T-helper 1 cell (primary cell): ENCODE results near the gene SENP8.
"Not testable (repeated sequence)": the region's sequence is repeated elsewhere in the genome, so short reads cannot be mapped to it uniquely, and the experiment has no call there.

ENCODE experiments used
- DNase-seq, 5 donors: peaks; one replicate each; pipeline ENCODE4 v3.0.0-alpha.2; 2012 to 2020

SENP8 gene

DNA sequence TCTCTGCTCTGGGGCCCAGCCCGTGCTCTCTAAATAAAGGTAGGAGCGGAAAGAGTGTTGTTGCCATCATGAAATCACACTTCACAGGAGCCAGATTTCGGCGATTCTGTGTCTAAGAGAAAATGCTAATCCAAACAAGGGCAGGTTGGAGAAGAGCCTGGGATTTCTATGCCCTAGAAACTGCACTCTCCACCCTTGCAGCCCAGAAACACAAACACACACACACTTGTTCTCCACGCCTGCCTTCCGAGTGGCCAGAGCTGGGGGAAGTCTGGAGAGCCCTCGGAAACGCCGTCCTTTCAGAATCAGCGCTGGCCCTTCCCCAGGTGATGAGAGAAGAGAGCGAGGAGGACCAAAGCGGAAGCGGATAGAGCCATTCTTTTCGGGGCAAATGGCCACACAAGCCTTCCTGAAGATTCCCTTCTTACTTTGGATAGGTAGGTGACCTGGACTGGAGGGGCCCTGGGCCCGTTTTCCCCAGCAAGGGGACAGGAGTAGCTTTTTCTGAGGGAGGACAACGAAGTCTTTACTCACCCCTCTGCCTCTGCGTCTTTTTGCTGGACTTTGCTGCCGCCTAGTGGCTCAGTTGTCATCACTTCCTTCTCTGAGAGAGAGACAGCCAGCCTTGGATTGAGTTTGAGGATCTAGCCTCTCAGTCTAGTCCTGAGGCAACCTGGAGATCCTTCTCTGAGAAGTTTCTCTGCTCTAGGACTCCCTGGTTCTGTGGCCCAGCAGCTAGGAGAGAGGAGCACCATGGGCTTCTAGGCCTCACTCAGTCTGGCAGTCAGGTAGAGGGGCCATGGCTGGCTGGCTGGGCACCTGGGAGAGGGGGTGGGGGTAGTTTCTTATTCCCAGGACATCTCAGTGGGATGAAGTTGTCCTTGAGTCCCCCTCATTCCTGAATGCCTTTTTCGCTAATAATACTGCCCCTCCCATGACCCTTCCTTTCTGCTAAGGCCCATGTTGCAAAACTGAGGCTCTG lies 37.7 kb downstream of the SENP8 start:
- peak; percentile 40 to 77 (median 65) for DNase-seq

DNA sequence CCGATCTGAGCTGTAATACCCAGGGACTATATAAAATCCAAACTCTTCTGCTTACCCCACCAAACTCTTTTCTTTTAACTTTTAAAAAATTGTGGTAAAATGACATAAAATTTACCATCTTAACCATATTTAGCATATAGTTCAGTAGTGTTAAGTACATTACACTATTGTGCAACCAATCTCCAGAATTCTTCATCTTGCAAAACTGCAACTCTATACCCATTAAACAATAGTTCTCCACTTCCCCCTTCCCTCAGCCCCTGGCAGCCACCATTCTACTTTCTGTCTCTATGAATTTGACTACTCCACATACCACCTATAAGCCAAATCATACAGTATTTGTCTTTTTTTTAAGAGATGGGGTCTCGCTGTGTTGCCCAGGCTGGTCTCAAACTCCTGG lies 38.7 kb downstream of the SENP8 start:
- DNase-seq: no peak

DNA sequence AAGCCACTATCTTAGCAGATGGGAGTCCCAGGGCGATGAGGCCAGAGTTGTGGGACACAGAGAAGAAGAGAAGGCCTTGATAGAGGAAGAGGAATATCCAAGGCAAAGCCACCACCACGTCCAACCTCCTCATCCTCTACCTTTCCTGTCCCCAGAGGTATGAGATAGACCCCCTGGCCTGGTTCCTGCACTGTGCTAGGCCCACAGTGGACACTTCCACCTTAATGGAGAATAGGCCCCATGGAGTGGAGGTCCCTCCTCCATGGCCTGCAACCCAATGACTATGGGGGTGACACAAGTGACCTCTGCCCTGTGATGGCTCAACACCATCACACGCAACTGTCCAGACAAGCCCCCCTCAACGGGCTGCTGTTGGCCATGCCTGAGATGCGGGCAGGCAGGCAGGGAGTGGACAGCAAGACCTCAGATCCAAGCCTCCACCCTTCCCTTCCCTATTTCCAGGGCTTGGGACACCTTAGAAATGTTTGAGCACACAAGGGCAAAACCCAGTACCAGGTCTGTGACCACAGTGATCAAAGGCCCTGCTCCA lies 42.6 kb downstream of the SENP8 start:
- no peak for DNase-seq

DNA sequence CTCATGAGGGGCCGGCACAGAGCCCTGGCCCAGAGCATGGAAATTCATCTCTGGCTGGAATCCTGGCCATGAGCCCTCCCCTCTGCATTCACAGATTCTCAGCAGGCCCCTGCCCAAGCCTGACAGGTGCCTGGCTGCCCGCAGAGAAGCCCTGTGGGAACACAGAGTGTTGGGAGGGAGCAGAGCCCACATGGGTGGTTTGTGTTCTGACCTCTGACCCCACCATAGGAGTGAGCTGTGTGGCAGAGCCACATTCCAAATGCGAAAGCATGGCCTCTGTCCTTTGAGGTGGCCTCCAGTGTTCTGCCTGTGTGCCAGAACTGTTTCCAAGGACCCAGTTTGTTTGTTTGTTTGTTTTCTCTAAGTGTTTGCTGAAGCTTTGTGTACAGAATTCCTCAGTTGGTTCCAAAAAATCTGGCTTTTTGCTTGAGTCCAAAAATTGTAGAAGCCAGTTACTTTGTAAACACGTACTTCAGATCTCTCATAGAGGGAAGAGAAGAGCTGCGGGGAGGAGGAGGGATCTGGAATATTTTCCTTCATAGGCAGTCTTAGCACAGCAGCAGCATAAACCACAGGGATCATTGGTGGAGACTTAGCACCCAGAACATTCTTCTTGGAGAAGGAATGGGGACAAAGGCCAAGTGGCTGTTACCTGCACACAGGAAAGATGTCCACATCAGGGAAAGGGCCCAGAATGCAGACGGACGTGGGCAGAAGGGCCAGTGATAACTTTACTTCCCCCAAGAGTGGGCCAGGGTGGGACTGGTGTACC lies 43.3 kb downstream of the SENP8 start:
- DNase-seq: no peak

DNA sequence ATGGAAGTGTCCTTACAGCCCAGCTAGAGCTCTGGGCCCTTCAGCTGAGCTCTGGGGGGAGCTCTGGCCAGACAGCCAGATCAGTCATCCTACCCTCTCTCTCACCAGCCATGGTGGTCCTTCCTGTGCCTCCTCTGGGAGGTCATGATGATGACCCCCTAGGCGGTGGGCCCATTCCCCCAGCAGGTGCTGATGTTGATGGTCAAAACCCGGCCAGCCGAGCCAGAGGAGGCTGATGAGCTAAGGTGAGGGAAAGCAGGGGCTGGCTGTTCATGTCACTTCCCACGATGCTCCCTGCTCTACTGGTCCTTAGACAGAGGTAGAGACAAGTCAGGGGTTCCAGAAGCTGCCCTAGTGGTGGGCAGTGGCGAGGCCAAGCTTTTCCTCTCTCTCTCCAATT lies 44.4 kb downstream of the SENP8 start:
- no peak for DNase-seq

DNA sequence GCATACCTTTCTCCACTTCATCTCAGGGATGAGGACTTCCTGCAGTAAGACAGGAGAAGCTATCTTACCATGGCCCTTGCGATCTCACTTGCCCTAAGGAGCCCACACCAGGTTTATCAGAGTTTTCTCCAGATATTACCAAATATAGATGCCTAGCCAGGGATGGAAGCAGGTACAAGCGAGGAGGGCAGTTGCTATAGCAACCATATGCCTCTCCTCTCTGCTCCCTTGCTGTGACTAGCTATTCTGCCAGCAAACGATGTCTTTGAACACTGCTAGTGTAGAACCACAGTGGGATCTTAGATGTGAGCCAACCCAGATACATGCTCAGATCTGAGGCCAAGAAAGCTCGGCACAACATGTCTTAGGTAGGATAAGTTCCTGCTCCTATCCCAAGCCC lies 45.5 kb downstream of the SENP8 start:
- no peak for DNase-seq

DNA sequence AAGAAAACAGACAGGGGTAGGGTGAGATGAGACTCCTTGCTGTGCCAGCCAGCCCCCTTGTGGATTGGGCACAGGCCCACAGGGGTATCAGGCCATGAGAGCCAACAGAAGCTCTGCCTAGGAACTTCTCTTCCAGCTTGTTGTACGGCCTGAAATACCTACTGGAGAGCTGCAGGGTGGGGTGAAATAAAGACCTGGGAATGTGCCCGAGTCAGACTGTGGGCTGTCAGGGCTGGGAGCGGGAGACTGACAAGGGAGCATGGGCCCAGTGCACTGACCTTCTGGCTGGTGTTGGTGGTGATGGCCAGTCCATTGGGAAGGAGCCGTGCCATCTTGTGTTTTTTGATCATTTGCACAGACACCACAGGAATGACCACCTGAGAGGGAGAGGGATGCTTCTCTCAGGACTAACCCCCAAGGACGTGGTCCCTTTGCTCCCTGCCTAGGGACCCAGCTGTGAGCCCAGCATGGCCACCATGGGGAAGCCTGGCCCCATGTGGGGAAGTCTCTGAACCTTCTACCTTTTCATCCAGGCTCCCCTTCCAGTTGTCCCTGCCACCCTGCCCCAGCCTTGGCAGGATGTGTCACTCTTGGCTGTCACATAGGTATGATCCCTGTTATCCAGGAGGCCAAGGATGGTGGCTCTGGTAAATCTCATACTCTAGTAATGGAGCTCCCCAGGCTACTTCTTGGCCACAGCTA lies 48.7 kb downstream of the SENP8 start:
- no peak for DNase-seq

DNA sequence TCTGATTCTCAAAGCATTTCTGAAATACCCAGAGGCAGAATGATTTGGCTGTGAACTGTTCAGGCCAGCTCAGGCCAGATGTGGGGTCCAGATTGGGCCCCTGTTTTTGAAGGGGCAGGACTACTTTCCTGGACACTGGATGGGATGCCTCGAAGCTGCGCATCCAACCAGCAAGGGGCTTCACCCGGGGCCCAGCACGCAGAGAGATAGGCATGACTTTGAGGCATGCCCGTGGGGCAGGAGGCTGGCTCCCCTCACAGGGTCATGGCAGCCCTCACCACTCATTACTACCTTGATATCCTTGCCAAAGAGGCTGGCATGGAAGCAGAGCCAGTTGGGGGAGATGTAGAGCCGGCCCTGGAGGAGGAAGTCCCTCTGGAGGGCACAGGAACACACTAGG lies 49.2 kb downstream of the SENP8 start:
- no peak for DNase-seq

DNA sequence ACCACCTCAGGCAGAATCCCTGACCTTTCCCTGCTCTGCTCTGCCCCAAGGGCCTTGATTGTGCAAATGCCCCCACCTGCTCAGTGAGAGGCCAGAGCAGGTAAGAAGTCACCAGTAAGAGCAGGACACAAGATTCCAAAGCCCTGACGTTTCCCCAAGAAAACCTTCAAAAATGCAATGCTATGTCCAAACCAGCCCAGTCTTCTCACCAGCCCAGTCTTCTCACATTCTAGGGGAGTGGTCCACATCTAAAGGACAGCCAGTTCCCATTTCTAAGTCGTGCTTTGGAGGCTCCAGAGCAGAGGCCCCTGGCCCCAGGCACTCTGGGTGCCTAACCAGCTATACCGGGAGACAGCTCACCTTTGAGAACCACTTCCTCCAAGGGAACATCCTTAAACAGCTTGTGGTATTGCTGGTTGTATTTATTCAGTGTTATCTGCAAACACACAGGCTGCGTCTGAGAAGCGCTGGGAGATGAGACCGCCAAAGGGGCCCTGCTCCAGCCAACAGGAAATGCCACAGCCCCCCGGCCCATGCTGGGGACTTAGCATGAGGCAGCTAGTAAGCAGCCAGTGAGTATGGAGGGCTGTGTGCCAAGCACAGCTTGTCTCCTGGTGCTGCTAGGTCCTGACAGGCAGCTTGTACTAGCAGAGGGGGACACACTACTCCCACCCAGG lies 50.1 kb downstream of the SENP8 start:
- DNase-seq: peak in 1 of 5 donors; percentile 6

DNA sequence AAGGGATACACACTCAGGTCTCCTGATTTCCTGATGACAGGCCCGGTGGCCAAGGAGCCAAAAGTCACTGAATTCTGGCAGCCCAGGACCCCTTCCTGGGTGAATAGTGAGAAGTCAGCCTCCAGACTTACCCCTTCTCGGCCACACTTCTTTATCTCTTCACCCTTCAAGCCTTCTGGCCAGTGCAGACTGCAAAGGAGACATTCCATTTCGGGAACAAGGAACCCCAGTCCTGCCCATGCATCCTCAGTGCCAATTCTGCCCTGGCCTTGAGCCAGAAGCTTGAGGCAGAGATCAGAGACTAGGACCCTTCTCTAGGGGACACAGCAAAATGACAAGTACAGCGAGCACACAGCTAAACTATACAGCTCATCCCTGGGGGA lies 50.6 kb downstream of the SENP8 start:
- DNase-seq: no peak

DNA sequence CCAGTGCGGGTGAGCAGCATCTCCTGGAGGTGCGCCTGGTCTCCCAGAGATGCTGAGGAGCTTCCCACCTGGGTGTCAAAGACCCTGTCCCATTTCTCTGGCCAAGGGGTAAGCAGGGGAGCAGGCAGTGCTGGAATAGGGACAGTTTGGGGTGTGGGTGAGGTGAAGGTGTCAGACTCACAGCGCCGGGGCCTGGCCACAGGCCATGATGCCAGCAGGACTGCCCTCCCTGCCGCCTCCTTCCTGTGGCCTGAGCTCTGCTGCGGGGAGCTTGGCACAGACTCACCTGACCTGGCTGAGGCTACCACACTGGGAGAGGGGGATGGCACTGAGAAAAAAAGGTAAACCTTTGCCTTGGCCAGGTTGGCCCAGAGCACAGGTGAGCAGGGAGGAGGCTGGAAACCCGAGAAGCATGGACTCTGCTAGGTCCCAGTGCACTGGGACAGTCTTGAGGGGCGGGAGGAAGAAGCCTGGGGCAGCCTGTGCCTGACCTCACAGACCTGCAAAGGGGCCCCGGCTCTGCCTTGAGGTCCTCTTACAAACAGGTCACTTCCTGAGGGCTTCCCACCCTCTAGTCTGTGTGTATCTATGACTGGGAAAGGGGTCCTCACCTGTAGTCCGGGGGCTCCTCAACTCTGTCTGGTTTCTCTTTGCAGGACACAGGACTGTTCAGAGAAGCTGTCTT lies 51.2 kb downstream of the SENP8 start:
- no peak for DNase-seq

DNA sequence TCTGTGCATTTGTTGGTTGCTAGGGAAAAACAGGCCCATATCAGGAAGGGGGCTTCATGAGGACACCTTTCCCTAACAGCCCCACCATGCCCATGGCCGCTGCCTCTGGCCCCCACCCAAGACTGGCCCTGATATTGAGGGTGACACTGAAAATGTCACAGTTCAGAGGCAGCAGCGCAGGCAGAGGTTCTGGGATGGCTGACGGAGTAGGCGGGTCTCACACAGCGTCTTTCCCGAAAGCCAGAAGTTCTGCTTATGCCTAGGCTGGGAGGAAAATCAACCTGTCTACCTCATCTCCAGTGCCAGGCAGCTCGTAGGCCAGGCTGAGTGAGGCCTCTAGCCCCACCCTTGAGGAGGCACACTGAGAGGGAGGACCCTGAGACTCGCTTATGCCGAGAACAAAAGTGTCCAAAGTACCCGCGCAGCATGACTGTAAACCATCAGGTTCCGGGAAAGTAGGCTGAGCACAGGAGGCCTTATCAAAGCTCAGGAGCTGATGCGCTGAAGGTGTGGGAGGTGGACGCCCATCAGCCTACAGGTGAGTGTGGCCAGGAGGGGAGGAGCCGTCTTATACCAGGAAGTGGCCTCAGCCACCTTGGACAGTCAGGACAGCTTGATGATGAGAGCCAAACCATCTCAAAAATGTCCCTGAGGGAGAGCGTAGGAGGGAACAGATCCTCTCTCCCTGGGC lies 51.9 kb downstream of the SENP8 start:
- DNase-seq: no peak

DNA sequence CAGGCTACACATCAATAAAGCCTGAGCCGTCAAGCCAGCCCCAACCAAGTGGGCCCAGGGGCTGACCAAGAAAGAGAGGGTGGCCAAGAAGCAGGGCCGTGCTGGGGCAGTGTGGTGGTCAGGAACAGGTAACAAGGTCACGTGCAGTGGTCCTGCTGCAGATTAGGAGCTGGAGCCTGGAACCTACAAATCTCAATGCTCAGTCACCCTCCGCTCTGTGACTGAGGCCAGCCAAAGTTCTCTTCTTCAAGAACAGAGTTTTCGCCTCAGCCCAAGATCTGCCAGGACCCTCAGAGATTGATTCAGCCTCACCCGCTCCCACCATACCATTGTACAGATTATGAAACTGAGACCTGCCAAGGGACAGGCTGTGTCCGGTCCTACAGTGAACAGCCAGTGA lies 52.5 kb downstream of the SENP8 start:
- DNase-seq: no peak

DNA sequence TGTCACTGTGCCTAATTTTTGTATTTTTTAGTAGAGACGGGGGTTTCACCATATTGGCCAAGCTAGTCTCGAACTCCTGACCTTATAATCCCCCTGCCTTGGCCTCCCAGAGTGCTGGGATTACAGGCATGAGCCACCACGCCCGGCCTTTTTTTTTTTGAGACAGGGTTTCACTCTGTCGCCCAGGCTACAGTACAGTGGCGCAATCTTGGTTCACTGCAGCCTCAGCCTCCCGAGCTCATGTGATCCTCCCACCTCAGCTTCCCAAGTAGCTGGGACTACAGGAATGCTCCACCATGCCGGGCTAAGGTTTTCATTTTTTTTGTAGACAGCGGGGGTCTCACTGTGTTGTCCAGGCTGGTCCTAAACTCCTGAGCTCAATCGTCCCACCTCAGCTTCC lies 53.8 kb downstream of the SENP8 start:
- DNase-seq: not testable (repeated sequence)

DNA sequence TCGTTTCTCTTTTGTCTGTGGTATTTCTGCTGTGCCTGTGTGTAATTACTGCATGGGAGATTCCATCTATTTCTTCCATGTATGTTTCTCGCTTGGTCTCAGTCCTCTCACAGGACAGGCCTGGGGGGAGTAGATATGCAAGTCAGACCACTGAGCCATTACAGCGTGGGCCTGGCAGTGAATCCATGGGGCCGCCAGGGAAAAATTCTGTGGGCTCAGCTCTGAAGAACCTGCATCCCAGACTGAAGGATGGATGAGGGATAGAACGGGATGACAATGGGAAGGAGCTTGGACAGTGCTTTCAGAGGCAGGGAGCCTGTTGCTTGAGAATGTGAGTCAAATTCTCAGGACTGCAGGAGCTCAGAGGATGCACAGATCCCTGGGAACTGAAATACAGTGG lies 54.6 kb downstream of the SENP8 start:
- DNase-seq: no peak

DNA sequence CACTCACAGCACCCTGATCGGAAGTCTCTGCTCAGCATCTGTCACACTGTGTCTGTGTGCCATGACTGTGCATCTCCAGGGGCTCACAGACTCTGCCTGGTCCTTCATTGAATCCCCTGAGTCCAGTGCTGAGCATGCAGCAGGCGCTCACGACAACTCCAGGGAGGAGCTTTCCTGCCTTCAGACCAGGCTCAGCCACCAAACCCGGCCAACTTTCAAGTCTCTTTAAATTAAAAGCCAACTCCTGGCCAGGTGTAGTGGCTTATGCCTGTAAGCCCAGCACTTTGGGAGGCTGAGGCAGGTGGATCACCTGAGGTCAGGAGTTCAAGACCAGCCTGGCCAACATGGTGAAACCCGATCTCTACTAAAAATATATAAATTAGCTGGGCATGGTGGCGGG lies 55.2 kb downstream of the SENP8 start:
- DNase-seq: no peak

DNA sequence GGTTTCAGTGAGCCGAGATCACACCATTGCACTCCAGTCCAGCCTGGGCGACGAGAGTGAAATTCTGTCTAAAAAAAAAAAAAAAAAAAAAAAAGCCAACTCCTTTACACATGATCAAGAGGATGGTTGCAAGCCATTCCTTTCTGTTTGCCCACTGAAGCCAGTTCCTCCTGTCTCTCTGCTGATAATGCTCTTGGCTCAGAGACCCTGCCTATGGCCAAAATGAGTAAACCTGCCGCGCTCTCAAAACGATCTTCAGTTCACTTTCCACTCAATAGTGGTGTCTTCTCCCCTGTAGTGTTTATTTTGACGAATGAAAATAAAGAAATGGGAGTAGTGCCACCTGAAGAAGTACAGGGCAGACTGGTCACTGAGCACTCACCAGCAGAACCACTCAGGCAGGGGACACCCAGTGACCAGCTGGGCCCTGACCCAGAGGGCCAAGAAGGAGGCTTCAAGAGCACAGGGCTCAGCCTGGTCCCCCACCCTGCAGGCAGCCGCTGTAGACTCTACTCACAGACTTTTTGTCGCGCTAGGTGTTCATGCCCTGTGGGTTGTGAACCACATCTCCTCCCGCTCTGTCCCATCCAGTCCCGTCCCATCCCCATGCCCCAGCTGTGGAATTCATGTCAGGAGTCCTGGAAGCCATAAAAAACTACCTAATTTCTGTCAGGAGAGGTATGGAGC lies 55.8 kb downstream of the SENP8 start:
- no peak for DNase-seq

DNA sequence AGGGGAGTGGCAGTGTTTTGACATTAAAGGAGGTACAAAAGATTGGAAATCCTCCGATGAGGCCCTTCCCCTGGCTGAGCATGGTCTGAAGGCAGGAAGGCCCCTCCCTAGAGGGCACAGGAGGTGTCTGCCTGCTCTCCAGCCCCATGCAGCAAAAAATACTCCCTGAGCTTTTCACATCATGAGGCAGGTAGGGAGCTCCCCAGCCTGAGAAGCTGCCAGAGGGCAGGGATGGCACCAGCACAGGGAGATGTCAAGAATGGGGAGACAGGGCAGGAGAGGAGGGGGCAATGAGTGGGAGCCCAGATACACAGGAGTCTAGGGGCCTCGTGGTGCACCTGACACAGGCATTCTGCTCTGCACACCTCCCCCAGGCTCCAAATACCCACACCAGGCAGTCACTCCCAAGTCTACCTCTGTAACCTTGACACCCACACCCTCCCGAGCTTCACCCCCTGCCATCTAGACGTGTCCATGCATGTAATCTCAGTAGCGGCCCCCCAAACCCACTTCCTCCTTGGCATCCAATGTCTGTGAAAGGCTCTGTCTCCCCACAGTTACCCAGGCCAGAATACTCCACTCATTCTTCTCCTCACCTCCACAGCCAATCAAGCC lies 56.5 kb downstream of the SENP8 start:
- no peak for DNase-seq

DNA sequence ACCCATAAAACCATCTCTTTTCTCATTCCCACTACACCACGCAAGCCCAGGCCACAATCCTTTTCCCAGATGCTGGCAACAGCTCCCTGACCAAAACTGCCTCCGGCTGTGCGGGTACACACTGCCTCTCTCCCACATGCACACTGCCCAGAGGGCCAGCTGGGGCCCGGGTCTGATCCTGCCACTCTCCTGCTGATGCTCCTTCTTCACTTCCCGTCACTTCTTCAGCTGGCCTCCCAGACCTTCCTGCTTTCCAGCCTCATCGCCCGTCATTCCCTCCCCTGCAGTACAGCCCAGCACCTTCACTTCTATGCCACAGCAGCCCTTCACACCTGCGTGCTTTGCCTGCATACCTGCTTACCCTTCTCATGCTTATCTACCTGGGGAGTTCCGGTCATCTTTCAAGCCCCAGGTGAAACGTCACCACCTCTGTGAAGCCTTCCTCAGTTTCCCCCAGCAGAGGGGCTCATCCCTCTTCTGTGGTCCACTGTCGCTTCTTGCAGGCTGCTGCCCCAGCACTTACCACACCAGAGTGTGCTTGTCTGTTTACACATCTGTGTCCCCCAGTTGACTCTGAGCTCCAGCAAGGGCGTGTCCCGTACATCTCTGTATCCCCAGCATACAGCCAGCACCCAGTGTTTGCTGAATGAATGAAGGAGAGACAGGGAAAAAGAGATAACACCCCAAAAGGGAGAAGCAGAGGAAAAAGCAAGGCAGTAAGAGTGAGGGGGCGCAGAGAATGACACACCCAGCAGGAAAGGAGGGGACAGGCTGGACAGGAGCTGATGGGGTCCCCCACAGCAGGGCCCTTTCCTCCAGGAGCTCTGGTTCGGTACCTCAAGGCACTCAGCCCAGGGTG lies 57.2 kb downstream of the SENP8 start:
- no peak for DNase-seq
